Gastrocnemius medialis (tissue), 4 donors: Measurements from ENCODE around the gene RPA1.

Experiments
- CTCF ChIP-seq, 5 experiments: fragments of 450-650 bp in 3 of 5; fragments of 200-600 bp in 2 of 5; sonication (generic) in 2 of 5; IDR thresholded peaks in 4 of 5; conservative IDR thresholded peaks in 1 of 5; 1 replicate in 4 of 5; 2 replicates in 1 of 5; pipeline ENCODE4 v1.5.1; 2016 to 2019; ENCODE audit warnings: antibody characterized with exemption in 5 of 5, mild to moderate bottlenecking in 3 of 5, moderate library complexity in 3 of 5
- POLR2A ChIP-seq, 2 donors: fragments of 450-650 bp; IDR thresholded peaks; one replicate each; pipeline ENCODE4 v1.6.1; 2017; ENCODE audit warnings: antibody characterized with exemption in 2 of 2, mild to moderate bottlenecking in 2 of 2, moderate library complexity in 2 of 2

- TF ChIP-seq POLR2A (IDR thresholded peaks at IDR 0.05) (no peak), CTCF (IDR thresholded peaks at IDR 0.05 in 4 of 5, conservative IDR thresholded peaks at IDR 0.05 in 1 of 5) (no peak)
Observed at GRCh38 chr17:1867307-1867706, 37.5 kb downstream of the RPA1 start.
